PC-9 (cell line): ENCODE results near the gene ZFAND3. TPM values are rescaled to one million over a fixed set of nuclear protein-coding genes. Genes with fewer than 3 reads are reported as not detected.

Experiments
- BruUV-seq: library from RNA; stranded (reverse); fragments of 400-500 nt; replicated peaks from 2 replicates; lab custom pipeline; 2021; lab: Mats Ljungman, UMichigan
- CTCF ChIA-PET: fragments of 300-600 bp; sonication (Branson Sonifier 250); formaldehyde crosslinking; loops from one replicate; lab custom pipeline; 2022; ENCODE audit warnings: antibody characterized with exemption; lab: Charles Lee
- POLR2A ChIA-PET: fragments of 300-600 bp; sonication (Branson Sonifier 250); formaldehyde crosslinking; loops from one replicate; lab custom pipeline; 2022; ENCODE audit warnings: antibody characterized with exemption; ENCODE audit not compliant: unreplicated experiment; lab: Charles Lee
- DNase-seq, 2 experiments: peaks; one replicate each; pipeline versions ENCODE4 v3.0.0 to v3.0.0-alpha.2; 2015 to 2022; ENCODE audit warnings: mixed read lengths in 1 of 2
- H2AFZ ChIP-seq: fragments of 200-600 bp; sonication (generic); 2 replicates; pipeline ENCODE4 v1.8.1; 2017; ENCODE audit warnings: antibody characterized with exemption
- H3F3A ChIP-seq: fragments of 200-600 bp; sonication (generic); 2 replicates; pipeline ENCODE4 v1.8.1; 2017; ENCODE audit warnings: antibody characterized with exemption, mild to moderate bottlenecking, low read depth; ENCODE audit not compliant: insufficient read depth
- H3K27ac ChIP-seq: fragments of 200-600 bp; sonication (generic); 2 replicates; pipeline ENCODE4 v1.6.1; 2016; ENCODE audit warnings: mixed run types
- H3K27me3 ChIP-seq: fragments of 200-600 bp; sonication (generic); 2 replicates; pipeline ENCODE4 v1.6.1; 2016; ENCODE audit warnings: low read depth, mixed run types; ENCODE audit not compliant: insufficient read depth
- H3K36me3 ChIP-seq: fragments of 200-600 bp; sonication (generic); 2 replicates; pipeline ENCODE4 v1.6.1; 2016; ENCODE audit warnings: low read depth, mixed run types
- H3K4me1 ChIP-seq: fragments of 200-600 bp; sonication (generic); replicated peaks from 2 replicates; pipeline ENCODE4 v1.6.1; 2016; ENCODE audit warnings: mixed run types; ENCODE audit not compliant: insufficient read depth
- H3K4me2 ChIP-seq: fragments of 200-600 bp; sonication (generic); 2 replicates; pipeline ENCODE4 v1.6.1; 2017; ENCODE audit warnings: mixed run types
- H3K4me3 ChIP-seq: fragments of 200-600 bp; sonication (generic); 2 replicates; pipeline ENCODE4 v1.6.1; 2016; ENCODE audit warnings: mixed run types
- H3K79me2 ChIP-seq: fragments of 200-600 bp; sonication (generic); 2 replicates; pipeline ENCODE4 v1.6.1; 2017; ENCODE audit warnings: low read depth, mixed run types
- H3K9me2 ChIP-seq: fragments of 200-600 bp; sonication (generic); 2 replicates; pipeline ENCODE4 v1.8.1; 2017; ENCODE audit warnings: mild to moderate bottlenecking; ENCODE audit not compliant: insufficient read depth
- H3K9me3 ChIP-seq: fragments of 200-600 bp; sonication (generic); 2 replicates; pipeline ENCODE4 v1.8.1; 2016; ENCODE audit warnings: low read depth; ENCODE audit not compliant: insufficient read depth
- H4K20me1 ChIP-seq: fragments of 200-600 bp; sonication (generic); 2 replicates; pipeline ENCODE4 v1.8.1; 2017; ENCODE audit not compliant: insufficient read depth
- CTCF ChIP-seq: fragments of 200-600 bp; sonication (generic); conservative IDR thresholded peaks from 2 replicates; pipeline ENCODE4 v1.6.1; 2017; ENCODE audit warnings: mixed run types, antibody characterized with exemption, mild to moderate bottlenecking, moderate library complexity
- EZH2 ChIP-seq: fragments of 200-600 bp; sonication (generic); IDR thresholded peaks from 2 replicates; pipeline ENCODE4 v1.8.0; 2017; ENCODE audit warnings: antibody characterized with exemption, low read depth
- intact Hi-C: fragments of 100-400 bp; cut with micrococcal nuclease; formaldehyde crosslinking; loops from one replicate; pipeline ENCODE4 v1.10.0; 2022; ENCODE audit not compliant: unreplicated experiment
- total RNA-seq: library from RNA; stranded (reverse); gene quantifications from 2 replicates; pipeline ENCODE4 v1.2.3, GENCODE V29; 2021

The ZFAND3 gene
- total RNA-seq, 1 experiment from 2014 or later = 46.8 TPM

DNA sequence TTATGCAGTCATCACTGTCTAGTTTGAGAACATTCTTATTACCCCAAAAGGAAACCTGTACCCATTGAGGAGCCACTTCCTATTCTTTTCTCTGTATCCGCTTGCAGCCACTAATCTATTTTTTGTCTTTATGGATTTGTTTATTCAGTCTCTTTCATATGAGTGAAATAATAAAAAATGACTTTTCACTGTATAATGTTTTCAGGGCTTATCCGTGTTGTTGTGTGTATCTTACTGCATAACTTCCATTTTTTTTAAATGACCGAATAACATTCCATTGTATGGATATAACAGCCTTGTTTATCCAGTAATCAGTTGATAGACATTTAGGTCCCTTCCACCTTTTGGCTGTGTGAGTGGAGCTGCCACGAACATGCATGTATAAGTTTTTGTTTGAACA is 86.6 kb downstream of the ZFAND3 start:
- no peak overlapping the region for H3K4me3 ChIP-seq
- no peaks in the 10 kb centered on the region for H3K4me1 ChIP-seq
- H3K79me2 ChIP-seq = peaks cover 86% of the 10 kb centered on the region
- no peaks in the 10 kb centered on the region for H3K27me3 ChIP-seq
- no peak overlapping the region for H2AFZ ChIP-seq
- no peak overlapping the region for H3K4me2 ChIP-seq
- TF ChIP-seq EZH2 (no peak), CTCF (no peak)
- H4K20me1 ChIP-seq = peaks cover 61% of the 10 kb centered on the region
- H3K9me2 ChIP-seq = no peaks in the 10 kb centered on the region
- intact Hi-C loops = no loop called here
- H3F3A ChIP-seq = peaks cover 6% of the 10 kb centered on the region; the same call in 1 of the 2 replicates
- no peaks in the 10 kb centered on the region for H3K9me3 ChIP-seq
- CTCF ChIA-PET = no interaction called here
- no peaks in the 10 kb centered on the region for H3K36me3 ChIP-seq
- POLR2A ChIA-PET = no interaction called here
- no peak for DNase-seq
- no peak overlapping the region for H3K27ac ChIP-seq
- no TSS peak for BruUV-seq

DNA sequence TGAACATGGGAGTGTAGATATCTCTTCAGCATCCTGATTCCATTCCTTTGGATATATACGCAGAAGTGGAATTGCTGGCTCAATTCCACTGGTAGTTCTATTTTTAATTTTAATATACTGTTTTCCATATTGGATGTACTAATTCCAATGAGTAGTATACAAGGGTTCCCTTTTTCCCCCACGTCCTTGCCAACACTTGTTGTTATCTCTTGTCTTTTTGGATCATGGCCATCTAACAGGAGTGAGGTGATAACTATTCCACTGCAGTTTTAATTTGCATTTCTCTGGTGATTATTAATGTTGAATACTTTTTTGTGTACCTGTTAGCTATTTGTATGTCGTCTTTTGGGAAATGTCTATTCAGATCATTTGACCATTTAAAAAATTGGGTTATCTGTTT is 91.5 kb downstream of the ZFAND3 start:
- Histone ChIP-seq H3K9me3 (no peaks in the 10 kb centered on the region), H4K20me1 (peaks cover 61% of the 10 kb centered on the region), H3K9me2 (no peaks in the 10 kb centered on the region), H3K27ac (no peak overlapping the region), H3K79me2 (peaks cover 69% of the 10 kb centered on the region), H2AFZ (no peak overlapping the region), H3K36me3 (0 out of 2 replicates have a peak, but pooled peaks cover under 1% of the 10 kb centered on the region), H3K4me2 (no peak overlapping the region), H3F3A (0 out of 2 replicates have a peak, but pooled peaks cover 6% of the 10 kb centered on the region), H3K27me3 (no peaks in the 10 kb centered on the region), H3K4me3 (no peak overlapping the region), H3K4me1 (no peaks in the 10 kb centered on the region)
- TF ChIP-seq EZH2 (no peak), CTCF (no peak)
- intact Hi-C loops = no loop called here
- no TSS peak for BruUV-seq
- no peak for DNase-seq
- CTCF ChIA-PET = no interaction called here
- POLR2A ChIA-PET = no interaction called here

- Histone ChIP-seq H2AFZ (no peak overlapping the region), H3K79me2 (peaks cover 68% of the 10 kb centered on the region), H3K4me2 (no peak overlapping the region), H3K27me3 (no peaks in the 10 kb centered on the region), H3F3A (peaks cover 3% of the 10 kb centered on the region; the same call in 1 of the 2 replicates), H3K4me3 (no peak overlapping the region), H3K9me3 (no peaks in the 10 kb centered on the region), H3K27ac (no peak overlapping the region), H3K36me3 (0 out of 2 replicates have a peak, but pooled peaks cover 3% of the 10 kb centered on the region), H3K9me2 (no peaks in the 10 kb centered on the region), H4K20me1 (peaks cover 66% of the 10 kb centered on the region), H3K4me1 (no peaks in the 10 kb centered on the region)
- intact Hi-C loops = no loop called here
- CTCF ChIA-PET = no interaction called here
- TF ChIP-seq CTCF = no peak
- no peak for TF ChIP-seq EZH2
- no TSS peak for BruUV-seq
- DNase-seq = no peak
- POLR2A ChIA-PET = no interaction called here
These were observed 93.7 kb downstream of the ZFAND3 start for GRCh38 chr6:37913210-37913609.
